GF-D8 (cell line): Measurements from ENCODE around the gene OR52N2.

Experiments
- DNase-seq: peaks from one replicate; lab custom pipeline; 2025; lab: John Stamatoyannopoulos, UW

The OR52N2 gene

GRCh38 chr11:5808500-5809121 is at the start of gene OR52N2:
OR52N2 (plus strand) TSS chr11:5808924; CDS start chr11:5820336, 11,412 bp downstream.
- DNase-seq = peak; percentile 1

DNA sequence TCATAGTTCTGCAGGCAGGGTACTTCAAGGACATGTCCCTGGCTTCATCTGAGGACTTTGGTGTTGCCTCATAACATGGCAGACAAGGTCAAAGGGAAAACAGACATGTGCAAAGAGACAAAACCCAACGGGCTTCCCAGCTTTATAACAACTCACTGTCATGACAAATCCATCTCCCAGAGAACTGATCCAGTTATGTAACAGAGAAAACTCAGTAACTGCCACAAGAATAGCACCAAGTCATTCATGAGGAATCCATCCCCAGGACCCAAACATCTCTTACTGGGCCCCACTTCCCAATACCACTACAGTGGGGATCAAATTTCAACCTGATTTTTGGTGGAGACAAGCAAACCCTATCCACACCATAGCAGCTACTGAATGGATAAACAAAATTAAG is 41.7 kb upstream of the OR52N2 start:
- no peak for DNase-seq

- DNase-seq = no peak
Measured at GRCh38 chr11:5783255-5783654, 25.5 kb upstream of the OR52N2 start, which contains the start of gene OR52N5. OR52N5 (minus strand) TSS chr11:5783355; CDS start chr11:5778634, 4,721 bp downstream.

GRCh38 chr11:5791165-5791564 is 17.6 kb upstream of the OR52N2 start, which contains the start of gene OR52N1:
OR52N1 (minus strand) TSS chr11:5791265; CDS start chr11:5788816, 2,449 bp downstream.
- DNase-seq = no peak

GRCh38 chr11:5796541-5796940 is 12.2 kb upstream of the OR52N2 start:
- no peak for DNase-seq

GRCh38 chr11:5803982-5804381 is 4.7 kb upstream of the OR52N2 start:
- no peak for DNase-seq

- no peak for DNase-seq
Measured at GRCh38 chr11:5807580-5807979, 1.1 kb upstream of the OR52N2 start.

DNA sequence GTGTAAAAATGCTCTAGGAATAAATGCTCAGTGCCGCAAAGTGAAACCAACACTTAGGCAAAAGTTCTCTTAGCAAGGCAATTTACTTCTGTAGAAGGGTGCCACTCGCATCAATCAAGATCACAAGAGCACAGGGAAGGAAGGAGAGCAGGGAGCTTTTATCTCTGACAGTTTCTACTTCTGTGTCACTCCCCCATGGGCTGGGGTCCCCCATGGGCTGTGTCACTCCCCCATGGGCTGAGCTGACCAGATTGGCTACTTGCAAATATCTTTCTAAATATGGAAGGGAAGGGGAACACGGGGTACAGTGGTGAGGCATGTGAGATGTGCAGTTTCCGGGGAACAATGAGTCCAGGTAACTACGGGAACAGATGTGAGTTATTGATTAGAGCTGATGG is 397 bp downstream of the OR52N2 start:
- DNase-seq = no peak

- no peak for DNase-seq
Measured at GRCh38 chr11:5809905-5810795, 1.4 kb downstream of the OR52N2 start.

- DNase-seq = peak; percentile 11
Measured at GRCh38 chr11:5815534-5815933, 6.8 kb downstream of the OR52N2 start.

GRCh38 chr11:5818245-5818886 is 9.6 kb downstream of the OR52N2 start:
- no peak for DNase-seq

DNA sequence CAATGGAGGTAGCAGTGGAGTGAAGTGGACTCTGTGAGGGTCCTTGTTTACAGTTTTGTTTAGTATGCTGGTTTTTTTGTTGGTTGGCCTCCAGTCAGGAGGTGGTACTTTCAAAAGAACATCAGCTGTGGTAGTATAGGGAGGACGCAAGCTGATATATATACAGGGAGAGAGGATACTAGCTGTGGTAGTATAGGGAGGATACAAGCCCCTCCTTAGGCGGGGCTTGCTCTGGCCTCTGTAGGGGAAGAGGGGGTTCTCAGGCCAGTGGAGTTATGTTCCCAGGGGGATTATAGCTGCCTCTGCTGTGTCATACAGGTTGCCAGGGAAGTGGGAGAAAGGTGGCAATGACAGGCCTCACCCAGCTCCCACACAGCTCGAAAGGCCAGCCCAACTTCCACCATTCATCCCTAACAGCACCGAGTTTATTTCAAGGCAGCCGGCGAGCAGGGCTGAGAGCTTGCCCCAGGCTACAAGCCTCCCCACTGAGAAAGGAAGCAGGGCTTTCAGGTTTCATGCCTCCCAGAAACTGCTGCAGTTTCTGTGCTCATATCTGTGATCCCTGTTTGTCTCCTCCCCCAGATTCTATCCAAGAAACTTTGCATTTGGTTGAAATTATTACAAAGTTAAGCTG is 22.6 kb downstream of the OR52N2 start:
- no peak for DNase-seq

GRCh38 chr11:5833446-5833845 is 24.7 kb downstream of the OR52N2 start:
- DNase-seq = no peak

DNA sequence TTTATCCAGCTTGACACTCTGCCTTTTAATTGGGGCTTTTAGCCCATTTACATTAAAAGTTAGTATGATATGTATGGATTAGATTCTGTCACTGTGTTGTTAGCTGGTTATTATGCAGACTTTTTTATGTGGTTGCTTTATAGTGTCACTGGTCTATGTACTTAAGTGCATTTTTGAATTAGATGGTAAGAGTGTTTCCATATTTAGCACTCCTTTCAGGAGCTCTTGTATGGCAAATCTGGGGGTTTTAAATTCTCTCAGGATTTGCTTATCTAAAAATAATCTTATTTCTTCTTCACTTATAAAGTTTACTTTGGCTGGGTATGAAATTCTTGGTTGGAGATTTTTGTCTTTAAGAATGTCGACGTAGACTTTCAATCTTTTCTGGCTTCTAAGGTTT is 29.0 kb downstream of the OR52N2 start:
- DNase-seq = no peak

DNA sequence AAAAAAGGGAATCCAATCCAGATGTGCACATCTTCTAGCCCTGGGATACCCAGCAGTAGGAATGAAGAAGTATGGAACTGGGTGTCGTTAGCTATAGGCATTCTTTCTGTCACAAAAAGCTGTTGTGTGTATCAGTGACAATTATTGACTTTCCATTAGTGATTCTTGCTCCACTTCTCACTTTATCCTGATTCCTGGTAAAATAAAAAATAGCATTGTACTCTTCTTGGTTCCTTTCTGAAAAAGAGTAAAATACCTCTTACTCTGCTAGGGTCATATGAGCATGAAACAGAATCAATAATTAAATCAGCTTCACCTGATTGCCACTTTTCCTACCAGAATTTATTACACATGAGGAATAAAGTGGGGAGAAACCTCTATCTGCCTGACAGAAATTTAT is 33.1 kb downstream of the OR52N2 start, which contains the start of gene OR52E6:
Gene OR52E6 (minus strand): TSS at position 101 of the 400 bp plus-strand sequence. CDS start 0 bp downstream, at position 101.
- DNase-seq = no peak

GRCh38 chr11:5846701-5847100 is 38.0 kb downstream of the OR52N2 start:
- no peak for DNase-seq

GRCh38 chr11:5847711-5848110 is 39.0 kb downstream of the OR52N2 start:
- no peak for DNase-seq

DNA sequence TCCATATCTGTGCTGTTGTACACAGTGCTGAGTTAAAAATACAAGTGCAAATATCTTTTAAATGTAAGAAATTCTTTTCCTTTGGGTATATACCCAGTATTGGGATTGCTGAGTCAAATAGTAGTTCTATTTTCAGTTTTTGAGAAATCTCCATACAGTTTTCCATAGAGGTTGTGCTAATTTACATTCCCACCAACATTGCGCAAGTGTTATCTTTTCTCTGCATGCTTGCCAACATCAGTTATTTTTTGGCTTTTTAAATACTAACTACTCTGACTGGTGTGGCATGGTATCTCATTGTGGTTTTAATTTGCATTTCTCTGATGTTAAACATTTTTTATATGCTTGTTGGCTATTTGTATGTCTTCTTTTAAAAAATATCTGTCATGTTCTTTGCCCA is 42.3 kb downstream of the OR52N2 start:
- no peak for DNase-seq

DNA sequence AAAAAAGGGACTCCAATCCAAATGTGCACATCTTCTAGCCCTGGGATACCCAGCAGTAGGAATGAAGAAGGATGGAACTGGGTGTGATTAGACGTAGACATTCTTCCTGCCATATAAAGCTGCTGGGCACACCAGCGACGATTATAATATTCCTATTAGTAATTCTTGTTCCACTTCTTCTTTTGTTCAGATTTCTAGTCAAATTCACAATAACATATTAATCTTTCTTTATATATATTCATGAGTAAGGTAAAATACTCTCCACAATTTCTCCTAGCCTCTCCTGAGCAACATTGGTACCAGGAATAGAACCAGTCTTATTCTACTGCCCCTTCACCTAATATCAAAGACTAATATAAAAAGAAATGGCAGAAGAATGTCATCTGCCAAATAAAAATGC is 48.9 kb downstream of the OR52N2 start, which contains the start of gene OR52E8:
Gene OR52E8 (minus strand): TSS at position 101 of the 400 bp plus-strand sequence. CDS start 0 bp downstream, at position 101.
- no peak for DNase-seq

DNA sequence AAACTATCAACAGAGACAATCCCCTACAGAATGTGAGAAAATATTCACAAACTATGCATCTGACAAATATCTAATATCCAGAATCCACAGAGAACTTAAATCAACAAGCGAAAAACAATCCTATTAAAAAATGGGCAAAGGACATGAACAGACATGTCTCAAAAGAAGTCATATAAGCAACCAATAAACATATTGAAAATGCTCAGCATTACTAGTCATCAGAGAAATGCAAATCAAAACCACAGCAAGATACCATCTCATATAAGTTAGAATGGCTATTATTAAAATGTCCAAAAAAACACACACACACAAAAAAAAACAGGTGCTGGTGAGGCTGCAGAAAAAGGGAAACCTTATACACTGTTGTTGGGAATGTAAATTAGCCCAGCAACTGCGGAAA is 57.1 kb downstream of the OR52N2 start:
- no peak for DNase-seq
